GM23338 (cell line): ENCODE measurements around the gene CYP3A7. TPM values are rescaled to one million over a fixed set of nuclear protein-coding genes. Genes with fewer than 3 reads are reported as not detected.
"Not testable (repeated sequence)": the region's sequence is repeated elsewhere in the genome, so short reads cannot be mapped to it uniquely, and the experiment has no call there.

Experiments used
- ATAC-seq: fragments of 200-7000 bp; cut with Tn5 transposase; 3 replicates; pipeline ENCODE4 v1.9.1; 2020
- DNase-seq: peaks from one replicate; pipeline ENCODE4 v3.0.0-alpha.2; 2015; ENCODE audit warnings: low spot score
- H2AFZ ChIP-seq: fragments of 200-600 bp; sonication (generic); 2 replicates; pipeline ENCODE4 v1.8.0; 2016; ENCODE audit warnings: antibody characterized with exemption, mild to moderate bottlenecking, moderate library complexity
- H3F3A ChIP-seq: fragments of 200-600 bp; sonication (generic); replicated peaks from 2 replicates; pipeline ENCODE4 v1.8.0; 2017; ENCODE audit warnings: antibody characterized with exemption, mixed run types, low read depth
- H3K27ac ChIP-seq: fragments of 200-600 bp; sonication (generic); 2 replicates; pipeline ENCODE4 v1.6.1; 2016; ENCODE audit warnings: low read depth
- H3K27me3 ChIP-seq: fragments of 200-600 bp; sonication (generic); 2 replicates; pipeline ENCODE4 v1.8.0; 2016; ENCODE audit warnings: mild to moderate bottlenecking, mixed run types, moderate library complexity; ENCODE audit not compliant: insufficient read depth
- H3K36me3 ChIP-seq: fragments of 200-600 bp; sonication (generic); 2 replicates; pipeline ENCODE4 v1.8.0; 2016; ENCODE audit warnings: mild to moderate bottlenecking; ENCODE audit not compliant: insufficient read depth
- H3K4me1 ChIP-seq: fragments of 200-600 bp; sonication (generic); 2 replicates; pipeline ENCODE4 v1.8.0; 2016; ENCODE audit warnings: mild to moderate bottlenecking, moderate library complexity; ENCODE audit not compliant: insufficient read depth
- H3K4me2 ChIP-seq: fragments of 200-600 bp; sonication (generic); 2 replicates; pipeline ENCODE4 v1.7.1; 2017; ENCODE audit warnings: mixed run types
- H3K4me3 ChIP-seq: fragments of 200-600 bp; sonication (generic); 2 replicates; pipeline ENCODE4 v1.6.1; 2016; ENCODE audit warnings: mixed run types
- H3K79me2 ChIP-seq: fragments of 200-600 bp; sonication (generic); replicated peaks from 2 replicates; pipeline ENCODE4 v1.8.0; 2017; ENCODE audit warnings: mild to moderate bottlenecking; ENCODE audit not compliant: insufficient read depth
- H3K9me2 ChIP-seq: fragments of 200-600 bp; sonication (generic); 2 replicates; pipeline ENCODE4 v1.8.0; 2017; ENCODE audit not compliant: insufficient read depth
- H4K20me1 ChIP-seq: fragments of 200-600 bp; sonication (generic); replicated peaks from 2 replicates; pipeline ENCODE4 v1.8.0; 2017; ENCODE audit warnings: mild to moderate bottlenecking; ENCODE audit not compliant: insufficient read depth
- H3K27ac Mint-ChIP-seq: 2 replicates; pipeline ENCODE4 v1.8.0; 2020; ENCODE audit warnings: inconsistent platforms, mild to moderate bottlenecking, moderate library complexity, mixed read lengths
- H3K27me3 Mint-ChIP-seq: 3 replicates; pipeline ENCODE4 v1.8.0; 2022; ENCODE audit warnings: low read depth, mild to moderate bottlenecking, moderate library complexity, mixed read lengths, inconsistent platforms; ENCODE audit not compliant: insufficient read depth, poor library complexity
- H3K36me3 Mint-ChIP-seq: 3 replicates; pipeline ENCODE4 v1.8.0; 2021; ENCODE audit warnings: low read depth, mild to moderate bottlenecking, inconsistent platforms, moderate library complexity, mixed read lengths
- H3K4me1 Mint-ChIP-seq: 3 replicates; pipeline ENCODE4 v1.8.0; 2020; ENCODE audit warnings: mild to moderate bottlenecking, inconsistent platforms, mixed read lengths
- H3K4me3 Mint-ChIP-seq: 3 replicates; pipeline ENCODE4 v1.8.0; 2021; ENCODE audit warnings: moderate library complexity, mild to moderate bottlenecking, inconsistent platforms, mixed read lengths
- H3K9me3 Mint-ChIP-seq: 3 replicates; pipeline ENCODE4 v1.8.0; 2020; ENCODE audit warnings: moderate library complexity, mild to moderate bottlenecking, inconsistent platforms, mixed read lengths
- CREB1 ChIP-seq: fragments of 250-450 bp; sonication (Bioruptor Pico); IDR thresholded peaks from 2 replicates; pipeline ENCODE4 v1.5.0; 2020; ENCODE audit warnings: low read depth, mild to moderate bottlenecking, moderate library complexity
- ETS1 ChIP-seq: IDR thresholded peaks from 2 replicates; pipeline ENCODE4 v1.6.1; 2016; ENCODE audit warnings: antibody characterized with exemption
- EZH2 ChIP-seq: fragments of 200-600 bp; sonication (generic); IDR thresholded peaks from one replicate; pipeline ENCODE4 v1.8.0; 2017; ENCODE audit warnings: antibody characterized with exemption, mild to moderate bottlenecking, low read depth; ENCODE audit not compliant: unreplicated experiment
- JUNB ChIP-seq: IDR thresholded peaks from one replicate; pipeline ENCODE4 v1.6.1; 2016; ENCODE audit warnings: antibody characterized with exemption; ENCODE audit not compliant: unreplicated experiment
- NANOG ChIP-seq: IDR thresholded peaks from 2 replicates; pipeline ENCODE4 v1.6.1; 2016; ENCODE audit warnings: antibody characterized with exemption, borderline replicate concordance
- POLR2AphosphoS5 ChIP-seq: IDR thresholded peaks from 2 replicates; pipeline ENCODE4 v1.6.1; 2016; ENCODE audit warnings: antibody characterized with exemption, low read depth
- REST ChIP-seq: IDR thresholded peaks from one replicate; pipeline ENCODE4 v1.6.1; 2018; ENCODE audit warnings: antibody characterized with exemption; ENCODE audit not compliant: unreplicated experiment
- STAT1 ChIP-seq: IDR thresholded peaks from one replicate; pipeline ENCODE4 v1.6.1; 2016; ENCODE audit warnings: antibody characterized with exemption; ENCODE audit not compliant: unreplicated experiment
- ZNF331 ChIP-seq: fragments of 250-450 bp; sonication (Bioruptor Pico); IDR thresholded peaks from 2 replicates; pipeline ENCODE4 v1.5.0; 2020; ENCODE audit warnings: low read depth, mild to moderate bottlenecking, moderate library complexity
- ZNF462 ChIP-seq: fragments of 250-450 bp; sonication (Bioruptor Pico); IDR thresholded peaks from 2 replicates; pipeline ENCODE4 v1.5.0; 2020; ENCODE audit warnings: mild to moderate bottlenecking, moderate library complexity
- polyA plus RNA-seq: library from polyadenylated mRNA; unstranded; fragments of >200 nt; fragmentation: Nextera tagmentation; extraction: Ambion mirVana; gene quantifications from 2 replicates; pipeline ENCODE4 v1.2.1, GENCODE V29; 2016
- total RNA-seq: library from RNA; depleted of rRNA; stranded (reverse); fragments of >200 nt; shearing (Covaris generic); gene quantifications from 2 replicates; pipeline ENCODE4 v1.2.3, GENCODE V29; 2014
- TF ChIP-seq, protein P1 (sequence below), 2 experiments: fragments of 200-600 bp in 1 of 2; sonication (generic) in 1 of 2; conservative IDR thresholded peaks; 2 replicates each; pipeline versions ENCODE4 v1.5.1 to v1.6.1; 2016 to 2017; ENCODE audit warnings: antibody characterized with exemption in 2 of 2, low read depth in 2 of 2, mild to moderate bottlenecking in 2 of 2, moderate library complexity in 1 of 2

CYP3A7 gene
- total and polyA plus RNA-seq, 2 experiments from 2014 or later, result 0.19 TPM; not detected in 1

DNA sequence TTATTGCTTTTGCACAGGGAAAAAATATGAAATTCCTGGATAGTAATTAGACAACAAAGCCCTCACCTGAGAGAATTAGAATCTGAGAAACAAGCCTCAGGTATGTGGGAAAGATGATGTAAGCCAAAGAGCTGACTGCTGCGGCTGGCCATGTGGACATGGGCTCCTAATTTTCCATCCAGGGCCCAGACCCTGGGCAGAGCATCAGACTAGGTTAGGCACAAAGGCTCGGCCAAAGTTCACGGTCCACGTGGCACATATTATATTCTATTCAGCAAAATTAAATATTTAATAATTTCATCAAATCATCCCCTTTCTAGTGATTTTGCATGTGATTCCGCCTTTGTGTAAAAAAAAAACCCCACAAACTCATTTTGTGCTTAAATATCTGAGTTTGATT is 43.9 kb upstream of the CYP3A7 start:
- Mint-ChIP-seq H3K27ac (no peak overlapping the region), H3K27me3 (no peaks in the 10 kb centered on the region), H3K4me1 (peaks cover 3% of the 10 kb centered on the region; the same call in 2 of the 3 replicates), H3K9me3 (no peaks in the 10 kb centered on the region; the same call in 2 of the 3 replicates), H3K4me3 (no peak overlapping the region), H3K36me3 (no peaks in the 10 kb centered on the region)
- H3K27me3 ChIP-seq, result no peaks in the 10 kb centered on the region
- no peak overlapping the region for H3K27ac ChIP-seq
- ATAC-seq, result no peak
- no peak overlapping the region for H3K4me2 ChIP-seq
- DNase-seq, result no peak
- no peaks in the 10 kb centered on the region for H3K36me3 ChIP-seq
- H3K79me2 ChIP-seq, result no peaks in the 10 kb centered on the region
- TF ChIP-seq, protein P1, sequence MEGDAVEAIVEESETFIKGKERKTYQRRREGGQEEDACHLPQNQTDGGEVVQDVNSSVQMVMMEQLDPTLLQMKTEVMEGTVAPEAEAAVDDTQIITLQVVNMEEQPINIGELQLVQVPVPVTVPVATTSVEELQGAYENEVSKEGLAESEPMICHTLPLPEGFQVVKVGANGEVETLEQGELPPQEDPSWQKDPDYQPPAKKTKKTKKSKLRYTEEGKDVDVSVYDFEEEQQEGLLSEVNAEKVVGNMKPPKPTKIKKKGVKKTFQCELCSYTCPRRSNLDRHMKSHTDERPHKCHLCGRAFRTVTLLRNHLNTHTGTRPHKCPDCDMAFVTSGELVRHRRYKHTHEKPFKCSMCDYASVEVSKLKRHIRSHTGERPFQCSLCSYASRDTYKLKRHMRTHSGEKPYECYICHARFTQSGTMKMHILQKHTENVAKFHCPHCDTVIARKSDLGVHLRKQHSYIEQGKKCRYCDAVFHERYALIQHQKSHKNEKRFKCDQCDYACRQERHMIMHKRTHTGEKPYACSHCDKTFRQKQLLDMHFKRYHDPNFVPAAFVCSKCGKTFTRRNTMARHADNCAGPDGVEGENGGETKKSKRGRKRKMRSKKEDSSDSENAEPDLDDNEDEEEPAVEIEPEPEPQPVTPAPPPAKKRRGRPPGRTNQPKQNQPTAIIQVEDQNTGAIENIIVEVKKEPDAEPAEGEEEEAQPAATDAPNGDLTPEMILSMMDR (conservative IDR thresholded peaks at IDR 0.05; ENCODE audit: low read depth in 2 of 2), result no peak
- TF ChIP-seq STAT1, result no peak
- TF ChIP-seq REST, result no peak
- TF ChIP-seq JUNB, result no peak
- TF ChIP-seq NANOG, result no peak
- no peak for TF ChIP-seq POLR2AphosphoS5
- TF ChIP-seq EZH2, result no peak
- TF ChIP-seq CREB1 (CRISPR knock-in tag), result no peak
- TF ChIP-seq ZNF462 (CRISPR knock-in tag), result no peak
- TF ChIP-seq ZNF331, result no peak
- TF ChIP-seq ETS1, result no peak
- H2AFZ ChIP-seq, result no peak overlapping the region
- no peaks in the 10 kb centered on the region for H3K9me2 ChIP-seq
- H3K4me3 ChIP-seq, result no peak overlapping the region
- H4K20me1 ChIP-seq, result no peaks in the 10 kb centered on the region
- no peaks in the 10 kb centered on the region for H3F3A ChIP-seq
- H3K4me1 ChIP-seq, result no peaks in the 10 kb centered on the region

DNA sequence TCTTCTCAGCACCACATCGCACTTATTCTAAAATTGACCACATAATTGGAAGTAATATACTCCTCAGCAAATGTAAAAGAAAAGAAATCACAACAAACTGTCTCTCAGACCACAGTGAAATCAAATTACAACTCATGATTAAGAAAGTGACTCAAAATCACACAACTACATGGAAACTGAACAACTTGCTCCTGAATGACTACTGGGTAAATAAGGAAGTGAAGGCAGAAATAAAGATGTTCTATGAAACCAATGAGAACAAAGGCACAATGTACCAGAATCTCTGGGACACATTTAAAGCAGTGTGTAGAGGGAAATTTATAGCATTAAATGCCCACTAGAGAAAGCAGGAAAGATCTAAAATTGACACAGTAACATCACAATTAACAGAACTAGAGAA is 38.4 kb upstream of the CYP3A7 start:
- not testable (repeated sequence) for H3K36me3 Mint-ChIP-seq, H3K9me3 Mint-ChIP-seq, H3K4me3 ChIP-seq, H3K4me2 ChIP-seq, H3K4me1 Mint-ChIP-seq, H3K27me3 ChIP-seq, H3K4me1 ChIP-seq, H3K79me2 ChIP-seq, H3K36me3 ChIP-seq, ATAC-seq, H3K27me3 Mint-ChIP-seq, H3K27ac Mint-ChIP-seq, DNase-seq, H3K9me2 ChIP-seq, H3K27ac ChIP-seq, H3K4me3 Mint-ChIP-seq, H4K20me1 ChIP-seq, H3F3A ChIP-seq, H2AFZ ChIP-seq
